Measurements from ENCODE around the gene SNTG2. TPM values are rescaled to one million over a fixed set of nuclear protein-coding genes. Genes with fewer than 3 reads are reported as not detected.

Gene SNTG2
- total RNA-seq, 1 donor from 2014 or later: 1.9 TPM

GRCh38 chr2:1134629-1135028 lies 184.0 kb downstream of the SNTG2 start:
- H3K36me3 Mint-ChIP-seq (ENCODE audit: low read depth, unreplicated experiment): no peaks in the 10 kb centered on the region
- no peak overlapping the region for H3K27ac Mint-ChIP-seq (ENCODE audit: unreplicated experiment)
- TF ChIP-seq EZH2 (IDR thresholded peaks at IDR 0.05; ENCODE audit: insufficient read depth, low read length) (no peak), CTCF (IDR thresholded peaks at IDR 0.05; ENCODE audit: insufficient read depth, low read depth, low read length) (no peak)
- FAIRE-seq (no peak), DNase-seq (ENCODE audit: low read depth) (no peak)
- no peaks in the 10 kb centered on the region for H3K9me3 Mint-ChIP-seq (ENCODE audit: unreplicated experiment)
- H3K27me3 Mint-ChIP-seq (ENCODE audit: low read depth, unreplicated experiment): no peaks in the 10 kb centered on the region
- no peak overlapping the region for H3K4me3 Mint-ChIP-seq (ENCODE audit: unreplicated experiment)
- Histone ChIP-seq H3K9ac (ENCODE audit: low read length) (no peak overlapping the region), H3K36me3 (ENCODE audit: insufficient read depth, low read length) (no peaks in the 10 kb centered on the region), H3K4me2 (ENCODE audit: low read length) (no peak overlapping the region), H3K27ac (ENCODE audit: low read depth, low read length) (no peak overlapping the region), H4K20me1 (ENCODE audit: insufficient read depth, low read length) (no peaks in the 10 kb centered on the region), H3K4me3 (ENCODE audit: insufficient read depth, low read depth, low read length) (no peak overlapping the region), H3K9me3 (ENCODE audit: insufficient read depth, low read depth, low read length) (no peaks in the 10 kb centered on the region), H3K4me1 (ENCODE audit: insufficient read depth, low read length) (no peaks in the 10 kb centered on the region), H3K79me2 (ENCODE audit: insufficient read depth, low read length) (no peaks in the 10 kb centered on the region), H2AFZ (ENCODE audit: low read depth, low read length) (no peak overlapping the region), H3K27me3 (ENCODE audit: insufficient read depth, low read length) (no peaks in the 10 kb centered on the region)
- H3K4me1 Mint-ChIP-seq (ENCODE audit: low read depth, unreplicated experiment): no peaks in the 10 kb centered on the region

GRCh38 chr2:1136067-1136466 lies 185.4 kb downstream of the SNTG2 start:
- no peak overlapping the region for H3K27ac ChIP-seq (ENCODE audit: low read depth, low read length)
- no peaks in the 10 kb centered on the region for H3K79me2 ChIP-seq (ENCODE audit: insufficient read depth, low read length)
- no peaks in the 10 kb centered on the region for H4K20me1 ChIP-seq (ENCODE audit: insufficient read depth, low read length)
- no peak overlapping the region for H3K9ac ChIP-seq (ENCODE audit: low read length)
- H3K4me1 ChIP-seq (ENCODE audit: insufficient read depth, low read length): no peaks in the 10 kb centered on the region
- FAIRE-seq: no peak
- Mint-ChIP-seq H3K9me3 (ENCODE audit: unreplicated experiment) (no peaks in the 10 kb centered on the region), H3K36me3 (ENCODE audit: low read depth, unreplicated experiment) (no peaks in the 10 kb centered on the region), H3K27ac (ENCODE audit: unreplicated experiment) (no peak overlapping the region), H3K4me3 (ENCODE audit: unreplicated experiment) (no peak overlapping the region), H3K27me3 (ENCODE audit: low read depth, unreplicated experiment) (no peaks in the 10 kb centered on the region), H3K4me1 (ENCODE audit: low read depth, unreplicated experiment) (no peaks in the 10 kb centered on the region)
- no peak overlapping the region for H3K4me3 ChIP-seq (ENCODE audit: insufficient read depth, low read depth, low read length)
- no peak for TF ChIP-seq EZH2 (IDR thresholded peaks at IDR 0.05; ENCODE audit: insufficient read depth, low read length)
- TF ChIP-seq CTCF (IDR thresholded peaks at IDR 0.05; ENCODE audit: insufficient read depth, low read depth, low read length): peak; percentile 28
- no peaks in the 10 kb centered on the region for H3K9me3 ChIP-seq (ENCODE audit: insufficient read depth, low read depth, low read length)
- H3K36me3 ChIP-seq (ENCODE audit: insufficient read depth, low read length): no peaks in the 10 kb centered on the region
- no peak overlapping the region for H3K4me2 ChIP-seq (ENCODE audit: low read length)
- no peaks in the 10 kb centered on the region for H3K27me3 ChIP-seq (ENCODE audit: insufficient read depth, low read length)
- H2AFZ ChIP-seq (ENCODE audit: low read depth, low read length): no peak overlapping the region
- no peak for DNase-seq (ENCODE audit: low read depth)

- H3K4me1 Mint-ChIP-seq (ENCODE audit: low read depth, unreplicated experiment): no peaks in the 10 kb centered on the region
- H2AFZ ChIP-seq (ENCODE audit: low read depth, low read length): no peak overlapping the region
- DNase-seq (ENCODE audit: low read depth) (no peak), FAIRE-seq (no peak)
- H3K27ac Mint-ChIP-seq (ENCODE audit: unreplicated experiment): no peak overlapping the region
- H3K27me3 Mint-ChIP-seq (ENCODE audit: low read depth, unreplicated experiment): no peaks in the 10 kb centered on the region
- H3K9me3 Mint-ChIP-seq (ENCODE audit: unreplicated experiment): no peaks in the 10 kb centered on the region
- no peaks in the 10 kb centered on the region for H3K79me2 ChIP-seq (ENCODE audit: insufficient read depth, low read length)
- no peaks in the 10 kb centered on the region for H3K9me3 ChIP-seq (ENCODE audit: insufficient read depth, low read depth, low read length)
- H3K4me3 Mint-ChIP-seq (ENCODE audit: unreplicated experiment): no peak overlapping the region
- H3K4me2 ChIP-seq (ENCODE audit: low read length): no peak overlapping the region
- TF ChIP-seq CTCF (IDR thresholded peaks at IDR 0.05; ENCODE audit: insufficient read depth, low read depth, low read length): no peak
- TF ChIP-seq EZH2 (IDR thresholded peaks at IDR 0.05; ENCODE audit: insufficient read depth, low read length): no peak
- H3K36me3 Mint-ChIP-seq (ENCODE audit: low read depth, unreplicated experiment): no peaks in the 10 kb centered on the region
- no peak overlapping the region for H3K27ac ChIP-seq (ENCODE audit: low read depth, low read length)
- no peaks in the 10 kb centered on the region for H3K36me3 ChIP-seq (ENCODE audit: insufficient read depth, low read length)
- H4K20me1 ChIP-seq (ENCODE audit: insufficient read depth, low read length): no peaks in the 10 kb centered on the region
- H3K9ac ChIP-seq (ENCODE audit: low read length): no peak overlapping the region
- H3K27me3 ChIP-seq (ENCODE audit: insufficient read depth, low read length): no peaks in the 10 kb centered on the region
- no peak overlapping the region for H3K4me3 ChIP-seq (ENCODE audit: insufficient read depth, low read depth, low read length)
- no peaks in the 10 kb centered on the region for H3K4me1 ChIP-seq (ENCODE audit: insufficient read depth, low read length)
Observed at GRCh38 chr2:1136846-1137245, 186.2 kb downstream of the SNTG2 start.
